ENCODE measurements around the gene NRXN3.

The NRXN3 gene

DNA sequence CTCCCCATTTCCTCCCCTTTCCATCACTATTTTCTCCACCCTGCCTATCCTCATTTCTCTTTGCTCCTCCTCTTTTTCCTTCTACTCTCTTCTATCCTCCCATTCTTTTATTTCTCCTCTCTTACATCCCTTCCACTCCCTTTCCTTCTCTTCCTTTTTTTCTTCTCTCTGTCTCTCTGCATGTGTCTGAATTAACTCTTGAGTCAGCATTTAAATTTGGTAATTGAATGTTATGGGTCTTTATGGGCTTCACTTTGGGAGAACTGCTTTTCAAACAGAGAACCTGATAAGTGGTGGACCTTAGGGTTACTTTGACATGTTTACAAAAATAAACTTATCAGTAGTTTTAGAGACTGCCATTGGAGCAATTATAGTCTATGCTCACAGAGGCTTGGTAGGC lies 992.7 kb downstream of the NRXN3 start:
- Histone ChIP-seq H3K4me3 (no peak overlapping the region), H3K36me3 (replicated peaks) (no peaks in the 10 kb centered on the region), H3K27me3 (ENCODE audit: low read depth) (no peaks in the 10 kb centered on the region), H3K4me1 (no peaks in the 10 kb centered on the region), H3K9me3 (no peaks in the 10 kb centered on the region)
- in situ Hi-C loops (cut with MboI; ENCODE audit: low sequenced_read_pairs): no loop called here
- no peak for DNase-seq (ENCODE audit: low spot score in 2 of 2)

DNA sequence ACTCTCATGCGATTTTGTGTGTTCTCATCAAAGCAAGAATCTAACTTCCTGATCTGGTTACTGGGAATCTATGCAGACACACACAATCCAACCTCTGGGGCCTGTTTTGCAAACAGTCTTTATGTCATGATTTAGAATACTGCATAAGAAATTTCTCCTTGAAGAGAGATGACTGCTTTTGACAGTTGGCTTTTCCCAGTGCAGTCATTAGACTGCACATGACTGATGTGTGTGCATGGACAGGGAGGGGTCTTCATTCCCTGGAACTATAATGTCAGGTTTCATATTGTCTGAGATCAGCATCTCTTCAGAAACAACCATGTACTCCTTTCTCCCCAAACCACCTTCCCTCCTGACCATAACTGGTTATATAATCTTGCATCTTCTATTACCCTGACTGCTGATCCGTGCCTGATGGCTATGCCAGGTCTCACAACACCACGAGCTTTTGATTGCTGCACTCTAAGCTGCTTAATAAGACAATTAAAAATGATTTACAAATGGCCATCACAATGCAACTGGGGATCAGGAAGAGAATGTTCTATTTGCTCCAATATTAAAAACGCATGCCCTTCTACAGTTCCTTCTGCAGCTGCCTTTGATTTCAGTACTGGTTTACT lies 995.4 kb downstream of the NRXN3 start:
- no peaks in the 10 kb centered on the region for H3K36me3 ChIP-seq (replicated peaks)
- no peak overlapping the region for H3K4me3 ChIP-seq
- H3K9me3 ChIP-seq: no peaks in the 10 kb centered on the region
- DNase-seq (ENCODE audit: low spot score in 2 of 2): no peak
- in situ Hi-C loops (cut with MboI; ENCODE audit: low sequenced_read_pairs): no loop called here
- H3K27me3 ChIP-seq (ENCODE audit: low read depth): no peaks in the 10 kb centered on the region
- H3K4me1 ChIP-seq: no peaks in the 10 kb centered on the region

DNA sequence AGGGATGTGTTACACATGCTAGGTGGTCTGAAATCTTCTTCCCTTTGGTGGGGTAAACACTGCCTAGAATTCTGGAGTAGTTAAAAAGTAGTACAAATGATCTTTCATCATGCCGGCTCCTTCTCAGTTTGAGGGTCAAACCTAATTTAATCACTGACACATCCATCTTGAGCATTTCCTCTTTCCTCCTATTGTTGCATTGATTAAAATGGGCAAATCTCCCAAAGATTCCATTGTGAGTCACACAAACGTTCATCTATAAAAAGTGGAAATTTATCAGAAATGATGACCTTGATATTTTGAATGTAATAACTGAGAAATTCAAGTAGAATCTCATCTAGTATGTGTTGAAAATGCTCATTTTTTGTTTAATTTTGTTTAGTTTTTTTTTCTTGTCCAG lies 996.0 kb downstream of the NRXN3 start:
- no peaks in the 10 kb centered on the region for H3K36me3 ChIP-seq (replicated peaks)
- DNase-seq (ENCODE audit: low spot score in 2 of 2): no peak
- H3K4me1 ChIP-seq: no peaks in the 10 kb centered on the region
- in situ Hi-C loops (cut with MboI; ENCODE audit: low sequenced_read_pairs): no loop called here
- H3K4me3 ChIP-seq: no peak overlapping the region
- H3K27me3 ChIP-seq (ENCODE audit: low read depth): no peaks in the 10 kb centered on the region
- no peaks in the 10 kb centered on the region for H3K9me3 ChIP-seq

DNA sequence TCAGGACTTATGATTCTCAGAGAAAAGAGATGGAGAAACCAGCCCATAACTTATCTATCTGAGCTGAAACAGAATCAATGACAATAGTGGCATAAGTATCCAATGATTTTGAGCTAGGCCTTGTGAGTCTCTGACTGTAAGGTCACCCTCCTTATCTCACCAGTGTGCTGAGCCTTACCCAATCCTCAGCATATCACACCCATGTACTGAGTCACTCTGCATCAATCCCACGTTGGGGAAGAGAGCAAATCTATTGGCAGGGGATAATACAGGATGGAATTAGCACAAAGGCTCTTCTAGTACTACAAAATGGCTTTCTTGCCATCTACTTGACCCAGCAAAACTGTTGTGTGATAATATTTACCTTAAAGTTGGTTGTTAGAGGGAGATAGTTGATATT lies 997.8 kb downstream of the NRXN3 start:
- H3K36me3 ChIP-seq (replicated peaks): no peaks in the 10 kb centered on the region
- no peaks in the 10 kb centered on the region for H3K27me3 ChIP-seq (ENCODE audit: low read depth)
- no peaks in the 10 kb centered on the region for H3K4me1 ChIP-seq
- no peak overlapping the region for H3K4me3 ChIP-seq
- DNase-seq (ENCODE audit: low spot score in 2 of 2): no peak
- H3K9me3 ChIP-seq: no peaks in the 10 kb centered on the region
- in situ Hi-C loops (cut with MboI; ENCODE audit: low sequenced_read_pairs): no loop called here

DNA sequence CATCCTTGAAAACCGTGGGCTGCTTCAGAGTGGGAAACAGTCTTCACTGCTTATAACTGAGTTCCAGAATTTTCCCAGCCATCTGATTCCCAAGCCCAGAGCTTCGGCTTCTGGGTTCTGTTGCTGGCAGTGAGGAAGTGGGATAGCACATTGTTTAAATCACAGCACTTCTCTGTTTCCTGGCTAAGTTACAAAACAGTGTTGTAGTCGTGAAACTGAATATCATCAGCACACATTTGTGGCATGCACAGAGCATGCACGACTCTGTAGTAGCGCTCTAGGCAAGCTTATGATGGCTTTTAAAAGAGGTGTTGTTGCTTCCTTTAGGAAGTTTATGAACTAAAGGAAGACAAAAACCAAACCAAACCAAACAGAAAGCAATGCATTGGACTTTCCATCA lies 1005.5 kb downstream of the NRXN3 start:
- Histone ChIP-seq H3K9me3 (no peaks in the 10 kb centered on the region), H3K36me3 (replicated peaks) (no peaks in the 10 kb centered on the region), H3K27me3 (ENCODE audit: low read depth) (no peaks in the 10 kb centered on the region), H3K4me3 (no peak overlapping the region), H3K4me1 (no peaks in the 10 kb centered on the region)
- DNase-seq (ENCODE audit: low spot score in 2 of 2): no peak
- in situ Hi-C loops (cut with MboI; ENCODE audit: low sequenced_read_pairs): no loop called here

DNA sequence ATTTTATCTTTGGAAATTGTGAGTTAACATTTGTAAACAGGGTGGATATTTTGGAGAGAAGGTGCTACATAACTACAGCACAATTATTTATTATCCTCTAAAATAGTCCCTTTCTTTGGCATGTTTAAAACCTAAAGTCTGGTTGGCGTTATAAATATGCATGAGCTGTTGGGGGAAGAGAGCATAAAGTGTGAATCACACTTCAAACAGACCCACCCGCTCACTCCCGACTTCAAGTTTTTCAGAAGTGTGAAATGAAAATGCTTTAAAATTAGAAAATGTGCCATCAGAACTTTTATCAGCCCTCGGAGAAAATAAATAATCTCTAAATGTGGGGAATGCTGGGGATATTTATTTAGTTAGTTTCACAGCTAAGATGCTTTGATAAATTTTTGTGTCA lies 1006.9 kb downstream of the NRXN3 start:
- no peak overlapping the region for H3K4me3 ChIP-seq
- H3K27me3 ChIP-seq (ENCODE audit: low read depth): no peaks in the 10 kb centered on the region
- no peak for DNase-seq (ENCODE audit: low spot score in 2 of 2)
- H3K36me3 ChIP-seq (replicated peaks): no peaks in the 10 kb centered on the region
- H3K4me1 ChIP-seq: no peaks in the 10 kb centered on the region
- H3K9me3 ChIP-seq: no peaks in the 10 kb centered on the region
- in situ Hi-C loops (cut with MboI; ENCODE audit: low sequenced_read_pairs): no loop called here

DNA sequence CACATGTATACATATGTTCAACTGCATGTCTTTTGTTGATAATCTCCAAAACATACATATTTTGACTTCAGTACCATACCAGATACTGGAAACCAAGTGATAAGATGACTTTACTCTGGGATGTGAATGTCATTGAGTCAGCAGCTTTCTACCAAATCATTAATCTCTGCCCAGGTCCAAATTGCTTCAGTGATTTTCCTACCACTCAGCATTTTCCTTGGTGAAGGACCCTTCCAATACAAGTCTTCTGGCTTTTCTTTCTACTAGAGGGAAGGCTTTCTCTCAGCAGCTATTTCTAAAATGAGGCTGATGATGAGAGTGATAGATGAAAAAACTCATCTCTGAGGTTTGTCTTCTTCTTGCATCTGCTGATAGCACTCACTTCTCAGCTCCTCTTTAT lies 1008.5 kb downstream of the NRXN3 start:
- no peaks in the 10 kb centered on the region for H3K4me1 ChIP-seq
- no peaks in the 10 kb centered on the region for H3K36me3 ChIP-seq (replicated peaks)
- H3K9me3 ChIP-seq: no peaks in the 10 kb centered on the region
- no peak overlapping the region for H3K4me3 ChIP-seq
- no peaks in the 10 kb centered on the region for H3K27me3 ChIP-seq (ENCODE audit: low read depth)
- no peak for DNase-seq (ENCODE audit: low spot score in 2 of 2)
- in situ Hi-C loops (cut with MboI; ENCODE audit: low sequenced_read_pairs): no loop called here

DNA sequence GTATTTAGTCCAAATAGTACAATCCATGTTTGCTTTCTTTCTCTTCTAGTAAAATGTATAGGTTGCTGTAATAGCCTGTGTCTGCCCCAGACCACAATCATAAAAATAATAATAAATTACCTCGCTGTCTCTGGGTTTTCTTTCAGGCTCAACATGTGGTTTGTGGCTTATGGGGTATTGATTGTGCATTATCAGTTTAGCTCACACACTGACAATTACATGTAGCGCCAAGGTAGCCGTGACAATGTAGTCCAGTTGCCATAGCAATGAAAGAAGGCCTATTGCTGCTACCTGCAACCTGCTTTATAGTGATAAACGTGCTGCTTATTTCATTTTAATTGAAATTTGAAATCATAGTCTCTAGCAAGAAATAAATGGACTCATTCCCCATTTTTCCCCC lies 1009.8 kb downstream of the NRXN3 start:
- Histone ChIP-seq H3K4me3 (no peak overlapping the region), H3K27me3 (ENCODE audit: low read depth) (no peaks in the 10 kb centered on the region), H3K9me3 (no peaks in the 10 kb centered on the region), H3K4me1 (no peaks in the 10 kb centered on the region), H3K36me3 (replicated peaks) (no peaks in the 10 kb centered on the region)
- DNase-seq (ENCODE audit: low spot score in 2 of 2): no peak
- in situ Hi-C loops (cut with MboI; ENCODE audit: low sequenced_read_pairs): no loop called here

DNA sequence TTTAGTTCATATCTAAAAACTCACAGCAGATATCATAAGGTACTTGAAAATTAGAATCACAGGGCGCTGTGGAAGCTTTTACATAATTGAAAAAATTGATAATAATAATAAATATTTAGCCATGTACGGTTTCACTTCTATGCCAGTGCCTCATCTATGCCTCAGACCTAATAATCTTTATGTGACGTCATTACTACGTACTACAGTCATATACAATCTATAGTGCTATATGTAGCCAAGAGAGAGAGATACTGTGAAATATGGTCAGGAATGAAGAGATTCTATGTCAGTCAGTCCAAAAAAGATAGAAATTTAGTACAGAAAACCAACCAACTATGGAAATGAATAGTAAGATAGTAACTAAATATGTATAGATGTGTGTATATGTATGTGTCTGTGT lies 1010.5 kb downstream of the NRXN3 start:
- Histone ChIP-seq H3K27me3 (ENCODE audit: low read depth) (no peaks in the 10 kb centered on the region), H3K36me3 (replicated peaks) (no peaks in the 10 kb centered on the region), H3K4me3 (no peak overlapping the region), H3K4me1 (no peaks in the 10 kb centered on the region), H3K9me3 (no peaks in the 10 kb centered on the region)
- in situ Hi-C loops (cut with MboI; ENCODE audit: low sequenced_read_pairs): no loop called here
- no peak for DNase-seq (ENCODE audit: low spot score in 2 of 2)

DNA sequence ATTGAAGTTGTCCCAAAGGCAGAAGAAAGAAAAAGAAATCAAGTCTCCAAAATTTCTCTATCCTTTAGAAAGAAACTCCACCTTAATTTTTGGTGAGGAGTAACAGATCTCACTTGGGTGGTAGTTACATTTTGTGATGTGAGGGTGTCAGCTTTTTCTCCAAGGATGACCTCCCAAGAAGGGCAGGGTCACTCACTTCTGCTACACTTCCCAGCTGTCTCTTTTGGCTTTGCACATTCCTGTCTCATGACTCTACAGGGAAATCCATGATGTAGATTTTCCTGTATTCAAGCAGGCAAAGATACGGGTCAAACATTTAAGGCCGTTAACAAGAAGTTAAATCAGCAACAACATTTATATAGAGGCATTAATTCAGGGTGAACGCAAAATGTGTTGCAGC lies 1016.4 kb downstream of the NRXN3 start:
- no peaks in the 10 kb centered on the region for H3K4me1 ChIP-seq
- H3K36me3 ChIP-seq (replicated peaks): no peaks in the 10 kb centered on the region
- no peaks in the 10 kb centered on the region for H3K27me3 ChIP-seq (ENCODE audit: low read depth)
- in situ Hi-C loops (cut with MboI; ENCODE audit: low sequenced_read_pairs): no loop called here
- no peaks in the 10 kb centered on the region for H3K9me3 ChIP-seq
- no peak for DNase-seq (ENCODE audit: low spot score in 2 of 2)
- no peak overlapping the region for H3K4me3 ChIP-seq

DNA sequence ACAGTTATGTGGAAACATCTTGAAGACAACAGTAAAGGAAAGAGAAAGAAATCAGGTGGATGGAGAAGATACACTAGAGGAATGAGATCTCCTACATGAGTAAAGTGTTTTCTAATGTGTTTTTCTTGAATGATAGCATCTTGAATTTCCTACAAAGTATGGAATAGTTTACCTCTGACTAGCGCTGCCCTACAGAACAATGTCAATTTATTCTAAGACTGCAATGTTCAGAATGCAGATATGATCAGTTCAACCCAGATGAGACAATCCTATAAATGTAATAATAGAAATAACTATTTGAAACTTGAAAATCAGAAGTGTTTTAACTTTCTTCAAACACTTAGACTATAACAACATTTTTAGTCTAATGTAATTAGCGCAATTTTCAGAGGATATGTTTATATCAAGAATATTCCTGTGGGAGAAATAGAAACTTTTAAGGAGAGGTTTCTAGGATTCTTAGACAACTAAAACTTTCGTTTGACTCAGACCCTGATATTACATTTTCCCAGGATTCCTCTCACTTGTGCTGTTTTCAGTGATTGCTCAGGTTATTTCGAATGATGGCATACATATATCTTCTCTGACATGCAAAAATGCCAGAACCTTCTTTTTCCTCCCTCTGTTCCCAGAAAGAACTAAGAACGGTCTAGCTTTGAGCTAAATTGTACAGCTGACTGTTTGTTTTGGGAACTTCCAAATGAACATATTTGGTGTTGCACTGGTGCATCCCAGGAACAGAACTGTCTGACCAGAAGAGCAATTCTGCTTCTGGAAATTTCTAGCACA lies 1023.7 kb downstream of the NRXN3 start:
- Histone ChIP-seq H3K9me3 (no peaks in the 10 kb centered on the region), H3K4me3 (no peak overlapping the region), H3K27me3 (ENCODE audit: low read depth) (no peaks in the 10 kb centered on the region), H3K36me3 (replicated peaks) (no peaks in the 10 kb centered on the region), H3K4me1 (no peaks in the 10 kb centered on the region)
- in situ Hi-C loops (cut with MboI; ENCODE audit: low sequenced_read_pairs): no loop called here
- DNase-seq (ENCODE audit: low spot score in 2 of 2): no peak

DNA sequence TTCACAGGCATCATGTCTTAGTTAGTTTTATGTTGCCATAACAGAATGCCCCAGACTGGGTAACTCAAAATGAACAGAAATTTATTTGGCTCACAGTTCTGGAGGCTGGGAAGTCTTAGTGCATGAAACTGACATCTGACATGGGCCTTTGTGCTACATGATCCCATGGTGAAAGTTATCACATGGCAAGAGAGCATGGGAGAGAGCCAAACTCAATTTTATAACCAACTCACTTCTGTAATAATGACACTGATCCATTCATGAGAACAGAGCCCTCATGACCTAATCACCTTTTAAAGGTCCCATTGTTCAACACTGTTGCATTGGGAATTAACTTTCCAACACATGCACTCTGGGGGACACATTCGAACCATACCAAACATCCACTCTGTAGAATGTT lies 1026.0 kb downstream of the NRXN3 start:
- Histone ChIP-seq H3K4me3 (no peak overlapping the region), H3K36me3 (replicated peaks) (no peaks in the 10 kb centered on the region), H3K9me3 (no peaks in the 10 kb centered on the region), H3K4me1 (no peaks in the 10 kb centered on the region), H3K27me3 (ENCODE audit: low read depth) (no peaks in the 10 kb centered on the region)
- DNase-seq (ENCODE audit: low spot score in 2 of 2): no peak
- in situ Hi-C loops (cut with MboI; ENCODE audit: low sequenced_read_pairs): no loop called here

DNA sequence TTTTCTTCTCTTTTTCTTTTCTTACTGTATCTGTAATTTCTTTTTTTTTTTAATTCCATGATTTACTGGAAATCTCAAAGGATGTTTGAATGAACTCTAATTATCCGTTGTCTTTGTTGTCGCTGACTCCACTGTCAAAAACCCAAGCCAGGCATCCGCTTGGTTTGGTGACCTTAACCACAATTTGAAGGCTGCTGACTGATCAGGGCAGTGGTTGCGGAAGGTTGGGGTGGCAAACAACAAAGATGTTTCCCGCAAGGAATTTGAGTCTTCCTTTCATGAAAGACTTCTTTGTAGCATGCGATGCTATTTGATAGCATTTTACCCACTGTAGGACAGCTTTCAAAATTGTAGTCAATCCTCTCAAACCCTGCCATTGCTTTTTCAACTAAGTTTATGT lies 1027.3 kb downstream of the NRXN3 start:
- Histone ChIP-seq H3K27me3 (ENCODE audit: low read depth) (no peaks in the 10 kb centered on the region), H3K9me3 (no peaks in the 10 kb centered on the region)
- DNase-seq (ENCODE audit: low spot score in 2 of 2): no peak

DNA sequence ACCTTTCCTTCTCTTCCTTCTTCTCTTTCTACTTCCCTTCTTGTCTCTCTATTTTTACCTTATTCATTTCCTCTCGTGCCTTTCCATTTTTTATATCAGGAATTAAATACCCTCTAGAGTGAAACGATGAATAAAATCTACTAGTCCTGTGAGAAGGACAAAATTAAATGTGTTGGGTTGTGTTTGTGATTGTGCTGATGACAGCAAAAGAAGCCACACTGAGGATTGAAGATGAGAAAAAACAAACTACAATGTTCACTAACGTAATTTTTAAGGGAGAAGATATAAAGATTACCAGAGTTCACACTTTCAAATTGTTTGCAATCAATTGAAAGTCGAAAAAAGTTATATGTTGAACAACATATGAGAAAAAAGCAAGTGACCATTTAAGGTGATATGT lies 1029.0 kb downstream of the NRXN3 start:
- no peaks in the 10 kb centered on the region for H3K4me1 ChIP-seq
- no peak for DNase-seq (ENCODE audit: low spot score in 2 of 2)
- in situ Hi-C loops (cut with MboI; ENCODE audit: low sequenced_read_pairs): no loop called here
- H3K27me3 ChIP-seq (ENCODE audit: low read depth): no peaks in the 10 kb centered on the region
- no peaks in the 10 kb centered on the region for H3K9me3 ChIP-seq
- H3K36me3 ChIP-seq (replicated peaks): no peaks in the 10 kb centered on the region
- H3K4me3 ChIP-seq: no peak overlapping the region

More for the DNA sequence above, 1027.3 kb downstream of the NRXN3 start:
- in situ Hi-C loops (cut with MboI; ENCODE audit: low sequenced_read_pairs): no loop called here
- Histone ChIP-seq H3K36me3 (replicated peaks) (no peaks in the 10 kb centered on the region), H3K4me1 (no peaks in the 10 kb centered on the region), H3K4me3 (no peak overlapping the region)
